K562 (cell line): ENCODE measurements around the gene SH3D21. TPM values are rescaled to one million over a fixed set of nuclear protein-coding genes. Genes with fewer than 3 reads are reported as not detected.

Source experiments
- ATAC-seq: fragments of 200-7000 bp; cut with Tn5 transposase; 3 replicates; pipeline ENCODE4 v1.9.1; 2020; ENCODE audit warnings: moderate library complexity
- BruUV-seq: library from RNA; stranded (reverse); fragments of 400-500 nt; replicated peaks from 2 replicates; lab custom pipeline; 2021; lab: Mats Ljungman, UMichigan
- CTCF ChIA-PET: fragments of 300-600 bp; formaldehyde crosslinking; extraction: SDS; loops from one replicate; lab custom pipeline; 2021; ENCODE audit warnings: low intra/inter-chr PET ratio; lab: Yijun Ruan, JAX
- POLR2A ChIA-PET: fragments of 300-600, 350-650 bp; sonication (Branson Sonifier 250); formaldehyde crosslinking; extraction: SDS; loops from one replicate; lab custom pipeline; 2021; ENCODE audit warnings: antibody characterized with exemption, inconsistent platforms; lab: Yijun Ruan, JAX
- DNase-seq, 4 experiments: peaks; one replicate each; pipeline versions ENCODE4 v3.0.0 to v3.0.0-alpha.2; 2011 to 2018; ENCODE audit warnings: low spot score in 3 of 4, mixed read lengths in 3 of 4; ENCODE audit errors: extremely low read depth in 1 of 4
- FAIRE-seq: peaks from 2 replicates; lab custom pipeline; 2011; peaks lifted over from hg19 to GRCh38; lab: Jason Lieb, UNC
- H2AFZ ChIP-seq: 2 replicates; pipeline ENCODE4 v1.6.0; 2011; ENCODE audit warnings: low read depth, low read length, control low read depth, inconsistent platforms
- H3K27ac ChIP-seq: fragments of 200-600 bp; 3 replicates; pipeline ENCODE4 v1.8.0; 2011; ENCODE audit warnings: low read depth, mild to moderate bottlenecking, control low read depth, inconsistent platforms, low read length, moderate library complexity, mixed read lengths; ENCODE audit errors: extremely low read depth
- H3K27me3 ChIP-seq, 2 experiments: fragments of 300-600 bp in 1 of 2; 2 replicates in 1 of 2; 3 replicates in 1 of 2; pipeline versions ENCODE4 v1.6.0 to v1.8.0; 2011; ENCODE audit warnings: inconsistent platforms in 2 of 2, low read length in 2 of 2, mild to moderate bottlenecking in 1 of 2, mixed read lengths in 1 of 2, moderate library complexity in 1 of 2; ENCODE audit not compliant: control insufficient read depth in 2 of 2, insufficient read depth in 2 of 2
- H3K36me3 ChIP-seq: fragments of 300-600 bp; 3 replicates; pipeline ENCODE4 v1.8.0; 2011; ENCODE audit warnings: mild to moderate bottlenecking, low read length, inconsistent platforms; ENCODE audit not compliant: control insufficient read depth, insufficient read depth
- H3K4me1 ChIP-seq, 2 experiments: fragments of 200-600 bp in 1 of 2; replicated peaks in 1 of 2; 2 replicates in 1 of 2; 3 replicates in 1 of 2; pipeline versions ENCODE4 v1.5.1 to v1.8.0; 2011; ENCODE audit warnings: inconsistent platforms in 2 of 2, low read length in 2 of 2, mild to moderate bottlenecking in 1 of 2, mixed read lengths in 1 of 2, moderate library complexity in 1 of 2; ENCODE audit not compliant: control insufficient read depth in 2 of 2, insufficient read depth in 2 of 2
- H3K4me2 ChIP-seq: 2 replicates; pipeline ENCODE4 v1.6.1; 2011; ENCODE audit warnings: low read length, control low read depth, inconsistent platforms, mixed read lengths; ENCODE audit not compliant: insufficient read depth
- H3K4me3 ChIP-seq: fragments of 200-600 bp; sonication (generic), shearing (Covaris generic); 2 replicates; pipeline ENCODE4 v1.5.1; 2016; ENCODE audit warnings: control low read depth, inconsistent platforms
- H3K79me2 ChIP-seq: fragments of 200-600 bp; 3 replicates; pipeline ENCODE4 v1.8.0; 2011; ENCODE audit warnings: low read length, inconsistent platforms; ENCODE audit not compliant: control insufficient read depth, insufficient read depth
- H3K9ac ChIP-seq, 2 experiments: 2 replicates each; pipeline versions ENCODE4 v1.6.0 to v1.6.1; 2011; ENCODE audit warnings: low read depth in 2 of 2, low read length in 2 of 2, control low read depth in 1 of 2, inconsistent platforms in 1 of 2, mild to moderate bottlenecking in 1 of 2, mixed read lengths in 1 of 2; ENCODE audit not compliant: insufficient read depth in 1 of 2
- H3K9me1 ChIP-seq: one replicate; pipeline ENCODE4 v1.6.0; 2011; ENCODE audit warnings: inconsistent platforms, mild to moderate bottlenecking, low read length, moderate library complexity; ENCODE audit not compliant: control insufficient read depth, insufficient read depth
- H3K9me3 ChIP-seq: replicated peaks from 2 replicates; pipeline ENCODE4 v1.5.1; 2011; ENCODE audit warnings: low read depth, low read length, inconsistent platforms; ENCODE audit not compliant: control insufficient read depth, insufficient read depth
- H4K20me1 ChIP-seq: replicated peaks from 2 replicates; pipeline ENCODE4 v1.6.1; 2011; ENCODE audit warnings: low read length, inconsistent platforms, mixed read lengths; ENCODE audit not compliant: control insufficient read depth, insufficient read depth
- EP300 ChIP-seq: IDR thresholded peaks from 2 replicates; pipeline ENCODE4 v1.6.1; 2012; ENCODE audit warnings: low read length, improper control_type of control experiment
- WGBS: fragments of 100-300 bp; shearing (Covaris generic); methylation state at CpG from one replicate; pipeline ENCODE4 v1.1.6; 2016; ENCODE audit warnings: low coverage, mixed read lengths; ENCODE audit not compliant: insufficient coverage; ENCODE audit errors: missing lambda C conversion rate; 5-methylcytosine and 5-hydroxymethylcytosine counted together
- in situ Hi-C: fragments of 300-500 bp; cut with MboI; formaldehyde crosslinking; loops from 4 replicates; pipeline ENCODE4 v1.15.0; 2018; ENCODE audit warnings: inconsistent platforms, mixed read lengths
- intact Hi-C: fragments of 100-400 bp; cut with micrococcal nuclease; formaldehyde crosslinking; loops from 2 replicates; pipeline ENCODE4 v1.14.2; 2022
- polyA plus RNA-seq, 8 experiments: library from polyadenylated mRNA; depleted of rRNA in 4 of 8; stranded (reverse) in 5 of 8; unstranded in 3 of 8; fragments of >200 nt; fragmentation: Nextera tagmentation in 2 of 8; fragmentation: Illumina TruSeq in 1 of 8; extraction: Ambion mirVana in 2 of 8; extraction: Trizol in 1 of 8; gene quantifications; 2 replicates each; pipeline versions ENCODE4 v1.2.1 to v1.2.3, GENCODE V29; 2011 to 2014; ENCODE audit warnings: inconsistent platforms in 1 of 8, missing spikeins in 1 of 8
- total RNA-seq, 7 experiments: library from RNA; depleted of rRNA in 6 of 7; stranded (reverse); fragments of >200 nt in 6 of 7; fragmentation: Illumina TruSeq in 2 of 7; extraction: Trizol in 2 of 7; gene quantifications; 2 replicates each; pipeline versions ENCODE4 v1.2.1 to v1.2.3, GENCODE V29; 2011 to 2021; ENCODE audit warnings: low replicate concordance in 1 of 7
- TF ChIP-seq, protein P1 (sequence below): sonication (generic); formaldehyde crosslinking; IDR thresholded peaks from 2 replicates; pipeline ENCODE4 v1.8.0; 2022; ENCODE audit warnings: mild to moderate bottlenecking, missing genetic modification reagents
- TF ChIP-seq, protein P2 (sequence below): fragments of 250-450 bp; sonication (Bioruptor Pico); IDR thresholded peaks from 2 replicates; pipeline ENCODE4 v1.4.0; 2020

SH3D21 gene
- total and polyA plus RNA-seq, 9 of the 15 experiments (the other 6 are each of a cell fraction or from before 2014, with no cell fraction given): 0.01 to 4.7 (median 1.8) TPM

DNA sequence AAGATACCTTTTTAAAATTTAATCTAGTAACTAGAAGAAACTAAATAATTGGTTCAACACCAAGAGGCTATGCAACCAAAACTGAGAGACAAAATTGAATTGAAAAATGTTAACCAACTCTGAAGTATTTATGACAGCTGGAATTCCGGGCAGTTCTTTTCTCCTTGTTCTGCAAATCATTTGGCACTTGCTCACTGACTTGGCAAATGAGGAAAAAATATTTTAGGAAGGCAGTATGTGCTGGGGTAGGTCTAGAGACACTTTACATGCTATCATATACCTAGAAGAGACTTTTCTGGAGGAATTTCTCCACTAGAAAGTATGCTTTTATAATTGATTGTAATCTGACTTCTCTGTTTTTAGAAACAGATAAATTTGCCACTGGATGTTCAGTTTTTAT, 22.1 kb upstream of the SH3D21 start:
- Histone ChIP-seq H3K9me3 (no peaks in the 10 kb centered on the region), H3K9ac (no peak overlapping the region), H3K4me2 (no peak overlapping the region), H3K9me1 (no peaks in the 10 kb centered on the region), H3K36me3 (peaks cover 83% of the 10 kb centered on the region), H3K4me1 (no peaks in the 10 kb centered on the region), H4K20me1 (no peaks in the 10 kb centered on the region), H2AFZ (no peak overlapping the region), H3K27me3 (no peaks in the 10 kb centered on the region), H3K27ac (no peak overlapping the region), H3K4me3 (no peak overlapping the region), H3K79me2 (peaks cover 54% of the 10 kb centered on the region)
- DNase-seq (no peak), FAIRE-seq (no peak), ATAC-seq (no peak)
- no TSS peak for BruUV-seq
- in situ Hi-C loops (no loop called here), intact Hi-C loops (loop anchor here (2.0 kb wide), 1 partner anchor 67 kb away; no protein-coding TSS in a partner anchor)
- POLR2A ChIA-PET: interaction anchor here (1.4 kb wide), 1 partner anchor 134 kb away, joined by 7 read pairs; the partner anchor contains the start of gene TRAPPC3
- CTCF ChIA-PET: interaction anchor here (3.0 to 6.0 kb wide), 3 partner anchors 96 to 183 kb away, joined by 14 to 98 read pairs (median 50); partner anchors contain the start of gene TRAPPC3
- 100% methylated on average over 1 of the region's 1 CpG for WGBS
- TF ChIP-seq, protein P1, sequence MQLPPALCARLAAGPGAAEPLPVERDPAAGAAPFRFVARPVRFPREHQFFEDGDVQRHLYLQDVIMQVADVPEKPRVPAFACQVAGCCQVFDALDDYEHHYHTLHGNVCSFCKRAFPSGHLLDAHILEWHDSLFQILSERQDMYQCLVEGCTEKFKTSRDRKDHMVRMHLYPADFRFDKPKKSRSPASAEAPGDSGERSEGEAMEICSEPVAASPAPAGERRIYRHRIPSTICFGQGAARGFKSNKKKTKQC (CRISPR knock-in tag): no peak

GRCh38 chr1:36284517-36284916, 21.7 kb upstream of the SH3D21 start:
- POLR2A ChIA-PET: interaction anchor here (2.1 to 2.2 kb wide), 2 partner anchors 16 to 134 kb away, joined by 5 to 20 read pairs; partner anchors contain the start of gene TRAPPC3
- H3K9ac ChIP-seq: no peak overlapping the region
- in situ Hi-C loops: no loop called here

More at GRCh38 chr1:36284517-36284916, 21.7 kb upstream of the SH3D21 start:
- ATAC-seq (no peak), DNase-seq (no peak), FAIRE-seq (no peak)
- TF ChIP-seq, protein P2, sequence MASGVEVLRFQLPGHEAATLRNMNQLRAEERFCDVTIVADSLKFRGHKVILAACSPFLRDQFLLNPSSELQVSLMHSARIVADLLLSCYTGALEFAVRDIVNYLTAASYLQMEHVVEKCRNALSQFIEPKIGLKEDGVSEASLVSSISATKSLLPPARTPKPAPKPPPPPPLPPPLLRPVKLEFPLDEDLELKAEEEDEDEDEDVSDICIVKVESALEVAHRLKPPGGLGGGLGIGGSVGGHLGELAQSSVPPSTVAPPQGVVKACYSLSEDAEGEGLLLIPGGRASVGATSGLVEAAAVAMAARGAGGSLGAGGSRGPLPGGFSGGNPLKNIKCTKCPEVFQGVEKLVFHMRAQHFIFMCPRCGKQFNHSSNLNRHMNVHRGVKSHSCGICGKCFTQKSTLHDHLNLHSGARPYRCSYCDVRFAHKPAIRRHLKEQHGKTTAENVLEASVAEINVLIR (CRISPR knock-in tag): no peak
- 0 out of 2 replicates have a peak, but pooled peaks have one; percentile 3 for TF ChIP-seq EP300
- Histone ChIP-seq H3K27ac (no peak overlapping the region), H3K79me2 (peaks cover 50% of the 10 kb centered on the region), H3K4me3 (no peak overlapping the region), H3K9me3 (no peaks in the 10 kb centered on the region), H4K20me1 (no peaks in the 10 kb centered on the region), H3K4me2 (no peak overlapping the region), H3K4me1 (no peaks in the 10 kb centered on the region), H3K9me1 (no peaks in the 10 kb centered on the region), H3K36me3 (peaks cover 85% of the 10 kb centered on the region), H3K27me3 (no peaks in the 10 kb centered on the region), H2AFZ (no peak overlapping the region)
- CTCF ChIA-PET: interaction anchor here (0.7 to 6.0 kb wide), 7 partner anchors 75 to 480 kb away, joined by 3 to 98 read pairs (median 7); partner anchors contain the start of gene TRAPPC3
- 79% methylated on average over 1 of the region's 1 CpG for WGBS
- intact Hi-C loops: loop anchor here (2.0 kb wide), 1 partner anchor 68 kb away; no protein-coding TSS in a partner anchor
- no TSS peak for BruUV-seq
